H9 (cell line): Measurements from ENCODE around the gene CDH13. TPM values are rescaled to one million over a fixed set of nuclear protein-coding genes. Genes with fewer than 3 reads are reported as not detected.

Source experiments
- DNase-seq: peaks from one replicate; pipeline ENCODE4 v3.0.0-alpha.2; 2017
- H2AFZ ChIP-seq: one replicate; pipeline ENCODE4 v1.6.1; 2013; ENCODE audit warnings: mild to moderate bottlenecking, low read length, control low read depth, moderate library complexity
- H2AK5ac ChIP-seq: 2 replicates; pipeline ENCODE4 v1.6.1; 2013; ENCODE audit warnings: low read length, control low read depth, mixed read lengths; ENCODE audit not compliant: insufficient read length
- H2BK120ac ChIP-seq: one replicate; pipeline ENCODE4 v1.6.1; 2013; ENCODE audit warnings: low read depth, mild to moderate bottlenecking, low read length, control low read depth, inconsistent platforms; ENCODE audit not compliant: poor library complexity, severe bottlenecking
- H2BK12ac ChIP-seq: 2 replicates; pipeline ENCODE4 v1.6.1; 2013; ENCODE audit warnings: low read length, control low read depth, mixed read lengths, low read depth; ENCODE audit not compliant: insufficient read length
- H2BK15ac ChIP-seq: 2 replicates; pipeline ENCODE4 v1.6.1; 2013; ENCODE audit warnings: low read depth, low read length, control low read depth
- H2BK20ac ChIP-seq: one replicate; pipeline ENCODE4 v1.6.1; 2013; ENCODE audit warnings: low read depth, mild to moderate bottlenecking, low read length, control low read depth, inconsistent platforms; ENCODE audit not compliant: poor library complexity, severe bottlenecking
- H2BK5ac ChIP-seq: 2 replicates; pipeline ENCODE4 v1.6.1; 2013; ENCODE audit warnings: low read length, control low read depth, mixed read lengths; ENCODE audit not compliant: insufficient read length
- H3K14ac ChIP-seq: 2 replicates; pipeline ENCODE4 v1.6.1; 2013; ENCODE audit warnings: low read length, control low read depth; ENCODE audit not compliant: insufficient read depth
- H3K18ac ChIP-seq: 2 replicates; pipeline ENCODE4 v1.6.1; 2013; ENCODE audit warnings: low read depth, mild to moderate bottlenecking, mixed read lengths, low read length, control low read depth; ENCODE audit not compliant: insufficient read length
- H3K23ac ChIP-seq: 2 replicates; pipeline ENCODE4 v1.6.1; 2013; ENCODE audit warnings: low read length, control low read depth, mixed read lengths, low read depth; ENCODE audit not compliant: insufficient read length
- H3K23me2 ChIP-seq: 2 replicates; pipeline ENCODE4 v1.6.1; 2013; ENCODE audit warnings: low read depth, mild to moderate bottlenecking, mixed read lengths, low read length, control low read depth; ENCODE audit not compliant: insufficient read length, poor library complexity, severe bottlenecking
- H3K27ac ChIP-seq: 2 replicates; pipeline ENCODE4 v1.5.1; 2013; ENCODE audit warnings: low read length, control low read depth, mixed read lengths, low read depth; ENCODE audit not compliant: insufficient read length
- H3K27me3 ChIP-seq: 2 replicates; pipeline ENCODE4 v1.6.1; 2013; ENCODE audit warnings: low read length, control low read depth, inconsistent platforms; ENCODE audit not compliant: insufficient read depth
- H3K4ac ChIP-seq: 2 replicates; pipeline ENCODE4 v1.6.1; 2013; ENCODE audit warnings: low read depth, mild to moderate bottlenecking, control low read depth, inconsistent platforms, low read length, moderate library complexity
- H3K4me1 ChIP-seq: 2 replicates; pipeline ENCODE4 v1.6.1; 2013; ENCODE audit warnings: low read length, control low read depth, inconsistent platforms; ENCODE audit not compliant: insufficient read depth
- H3K4me2 ChIP-seq: 2 replicates; pipeline ENCODE4 v1.6.1; 2013; ENCODE audit warnings: low read length, control low read depth, mixed read lengths; ENCODE audit not compliant: insufficient read length, insufficient read depth
- H3K56ac ChIP-seq: 2 replicates; pipeline ENCODE4 v1.6.1; 2013; ENCODE audit warnings: low read depth, mild to moderate bottlenecking, mixed read lengths, low read length, control low read depth; ENCODE audit not compliant: insufficient read length
- H3K79me1 ChIP-seq: 2 replicates; pipeline ENCODE4 v1.6.1; 2013; ENCODE audit warnings: low read depth, mild to moderate bottlenecking, moderate library complexity, low read length, control low read depth, inconsistent platforms; ENCODE audit not compliant: insufficient read depth, poor library complexity, severe bottlenecking
- H3K79me2 ChIP-seq: 2 replicates; pipeline ENCODE4 v1.6.1; 2013; ENCODE audit warnings: low read length, control low read depth, inconsistent platforms; ENCODE audit not compliant: insufficient read depth
- H3K9ac ChIP-seq: 2 replicates; pipeline ENCODE4 v1.6.1; 2013; ENCODE audit warnings: low read length, control low read depth, mixed read lengths; ENCODE audit not compliant: insufficient read length; ENCODE audit errors: extremely low read depth
- H3K9me3 ChIP-seq: one replicate; pipeline ENCODE4 v1.6.1; 2013; ENCODE audit warnings: low read depth, low read length, inconsistent platforms; ENCODE audit not compliant: control insufficient read depth
- H3T11ph ChIP-seq: one replicate; pipeline ENCODE4 v1.6.1; 2013; ENCODE audit warnings: mild to moderate bottlenecking, low read length, control low read depth, inconsistent platforms
- H4K20me1 ChIP-seq: one replicate; pipeline ENCODE4 v1.6.1; 2013; ENCODE audit not compliant: control insufficient read depth, insufficient read length, insufficient read depth
- H4K5ac ChIP-seq: 2 replicates; pipeline ENCODE4 v1.6.1; 2013; ENCODE audit warnings: low read depth, mild to moderate bottlenecking, mixed read lengths, low read length, control low read depth; ENCODE audit not compliant: insufficient read length
- H4K8ac ChIP-seq: replicated peaks from 2 replicates; pipeline ENCODE4 v1.6.1; 2013; ENCODE audit warnings: low read length, control low read depth, mixed read lengths, low read depth; ENCODE audit not compliant: insufficient read length
- H4K91ac ChIP-seq: 2 replicates; pipeline ENCODE4 v1.6.1; 2013; ENCODE audit warnings: low read depth, mild to moderate bottlenecking, moderate library complexity, mixed read lengths, low read length, control low read depth; ENCODE audit not compliant: insufficient read length
- H3K27ac Mint-ChIP-seq, 3 experiments: 2 replicates in 2 of 3; 3 replicates in 1 of 3; pipeline ENCODE4 v1.8.0; 2020 to 2021; ENCODE audit warnings: mixed read lengths in 3 of 3, mild to moderate bottlenecking in 1 of 3, moderate library complexity in 1 of 3
- H3K27me3 Mint-ChIP-seq: 2 replicates; pipeline ENCODE4 v1.8.0; 2021; ENCODE audit warnings: low read depth, mild to moderate bottlenecking, moderate library complexity, mixed read lengths
- H3K36me3 Mint-ChIP-seq, 3 experiments: 2 replicates in 2 of 3; 3 replicates in 1 of 3; pipeline ENCODE4 v1.8.0; 2020 to 2021; ENCODE audit warnings: low read depth in 3 of 3, mixed read lengths in 3 of 3; ENCODE audit not compliant: insufficient read depth in 1 of 3
- H3K4me1 Mint-ChIP-seq, 2 experiments: 2 replicates each; pipeline ENCODE4 v1.8.0; 2020; ENCODE audit warnings: mixed read lengths in 2 of 2
- H3K4me3 Mint-ChIP-seq, 2 experiments: 2 replicates in 1 of 2; 3 replicates in 1 of 2; pipeline ENCODE4 v1.8.0; 2020 to 2021; ENCODE audit warnings: mild to moderate bottlenecking in 2 of 2, mixed read lengths in 2 of 2, moderate library complexity in 1 of 2
- H3K9me3 Mint-ChIP-seq, 2 experiments: 2 replicates in 1 of 2; 3 replicates in 1 of 2; pipeline ENCODE4 v1.8.0; 2020; ENCODE audit warnings: mild to moderate bottlenecking in 2 of 2, mixed read lengths in 2 of 2, moderate library complexity in 1 of 2
- CTCF ChIP-seq: fragments of 200-600 bp; sonication (generic); conservative IDR thresholded peaks from 3 replicates; pipeline ENCODE4 v1.8.0; 2021; ENCODE audit warnings: antibody characterized with exemption, mild to moderate bottlenecking
- WGBS: extraction: QIAGEN DNeasy Blood & Tissue Kit; methylation state at CpG from one replicate; pipeline ENCODE4 v1.1.7; 2013; ENCODE audit warnings: missing lambda C conversion rate, low lambda C conversion rate, mixed read lengths; ENCODE audit not compliant: insufficient read length; ENCODE audit errors: extremely low coverage; 5-methylcytosine and 5-hydroxymethylcytosine counted together
- total RNA-seq: library from RNA; stranded (reverse); gene quantifications from 2 replicates; pipeline ENCODE4 v1.2.1, GENCODE V29; 2021

CDH13 gene
- total RNA-seq, 1 experiment from 2014 or later = 1.5 TPM

- Histone ChIP-seq H2BK120ac (no peak overlapping the region), H3K4me1 (no peaks in the 10 kb centered on the region), H3K27me3 (no peaks in the 10 kb centered on the region), H3K27ac (no peak overlapping the region), H3K4me2 (no peak overlapping the region), H3K18ac (no peak overlapping the region), H4K5ac (no peak overlapping the region), H2BK15ac (no peak overlapping the region), H3K23ac (no peak overlapping the region), H2AFZ (no peak overlapping the region), H2BK12ac (no peak overlapping the region), H3K23me2 (no peaks in the 10 kb centered on the region), H3K4ac (no peak overlapping the region), H2BK20ac (no peak overlapping the region), H4K20me1 (no peaks in the 10 kb centered on the region), H3K79me2 (no peaks in the 10 kb centered on the region), H3K56ac (no peak overlapping the region), H2BK5ac (no peak overlapping the region), H3K79me1 (no peaks in the 10 kb centered on the region), H4K91ac (no peak overlapping the region), H3K14ac (no peak overlapping the region), H2AK5ac (no peak overlapping the region), H4K8ac (no peak overlapping the region), H3T11ph (no peak overlapping the region), H3K9ac (no peak overlapping the region), H3K9me3 (no peaks in the 10 kb centered on the region)
- Mint-ChIP-seq H3K27ac (peak overlapping the region; percentile 6 to 61 (median 24); a peak in 4 of 7 replicates), H3K9me3 (peaks cover 0 to 3% of the 10 kb centered on the region in 2 experiments; a peak in 1 of 5 replicates), H3K36me3 (no peaks in the 10 kb centered on the region; a peak in 1 of 7 replicates), H3K27me3 (no peaks in the 10 kb centered on the region), H3K4me1 (peaks cover 15 to 19% of the 10 kb centered on the region in 2 experiments), H3K4me3 (no peak overlapping the region; a peak in 1 of 5 replicates)
- no peak; the same call in 2 of the 3 replicates for TF ChIP-seq CTCF
- DNase-seq = no peak
- WGBS = no CpG with 5 or more reads among the region's 10 CpGs
Observed at GRCh38 chr16:82793528-82794245, 166.9 kb downstream of the CDH13 start.
